COLO668 (cell line): ENCODE data around the gene NDEL1.
"Not testable (repeated sequence)": the region's sequence is repeated elsewhere in the genome, so short reads cannot be mapped to it uniquely, and the experiment has no call there.

Source experiments
- DNase-seq: peaks from one replicate; lab custom pipeline; 2025; ENCODE audit not compliant: unreplicated experiment; lab: John Stamatoyannopoulos, UW

NDEL1 gene

DNA sequence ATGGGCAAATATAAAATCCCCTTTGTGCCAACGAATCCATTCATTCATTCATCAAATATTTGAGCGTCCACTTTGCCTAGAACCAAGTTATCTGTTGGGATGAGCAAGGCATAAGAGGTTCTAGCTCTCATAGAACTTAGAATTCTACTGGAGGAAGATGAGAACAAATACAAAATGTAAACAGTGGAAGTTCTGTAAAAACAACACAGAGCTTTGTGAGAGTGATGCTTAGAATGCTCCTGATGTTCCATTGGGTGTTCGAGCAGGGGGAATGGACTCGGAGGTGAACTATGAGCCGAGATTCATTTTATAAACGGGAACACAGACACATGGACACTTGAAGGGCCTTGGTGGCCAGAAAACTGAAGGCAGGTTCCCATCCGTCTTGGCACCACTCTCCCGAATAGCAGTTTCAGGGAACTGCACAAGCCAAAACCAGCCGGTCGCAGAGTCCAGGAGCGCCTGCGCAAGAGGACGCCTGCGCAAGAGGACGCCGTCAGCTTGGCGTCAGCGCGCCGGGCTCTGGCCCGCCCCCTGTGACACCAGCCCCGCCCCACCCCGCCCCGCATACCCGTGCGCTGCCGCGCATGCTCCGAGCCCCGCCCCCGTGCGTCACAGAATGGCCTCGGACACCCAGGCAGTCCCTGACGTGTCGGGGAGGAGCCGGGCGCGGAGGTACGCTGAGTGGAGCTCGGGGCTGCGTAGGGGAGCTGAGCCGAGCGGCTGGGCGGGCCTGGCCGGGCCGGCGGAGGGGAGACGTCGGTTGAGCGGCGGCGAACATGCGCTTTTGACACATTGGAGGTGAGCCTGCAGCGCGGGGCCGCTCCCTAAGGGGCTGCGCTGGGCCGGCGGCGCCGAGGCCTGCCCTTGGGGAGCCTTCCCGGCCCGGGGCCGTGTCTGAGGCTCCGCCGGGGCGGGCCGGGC lies at the start of gene NDEL1:
Gene NDEL1 (plus strand): TSS at position 640 of the 924 bp plus-strand sequence. CDS start 8,388 bp downstream, outside the sequence.
- peak; percentile 96 for DNase-seq

DNA sequence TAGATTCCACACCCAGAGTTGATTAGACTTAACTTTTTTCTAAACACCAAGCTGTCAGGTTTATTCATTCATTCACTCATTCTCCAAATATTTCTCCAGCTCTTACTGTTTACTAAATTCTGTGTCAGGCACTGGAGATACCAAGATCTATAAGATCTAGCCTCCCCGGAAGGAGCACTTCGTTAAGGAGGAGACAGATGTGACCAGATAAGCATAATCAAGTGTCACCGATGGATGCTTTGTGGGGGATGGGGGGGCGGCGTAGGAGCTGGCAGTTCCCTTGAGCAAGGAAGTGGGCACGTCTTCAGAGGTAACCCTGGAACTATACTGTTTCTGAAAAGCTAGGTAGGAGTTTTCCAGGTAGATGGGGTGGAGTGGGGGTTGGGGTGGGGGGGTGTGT lies 48.8 kb upstream of the NDEL1 start:
- no peak for DNase-seq

GRCh38 chr17:8387914-8388651 lies 47.6 kb upstream of the NDEL1 start:
- no peak for DNase-seq

- no peak for DNase-seq
Observed at GRCh38 chr17:8391711-8392110, 44.0 kb upstream of the NDEL1 start.

DNA sequence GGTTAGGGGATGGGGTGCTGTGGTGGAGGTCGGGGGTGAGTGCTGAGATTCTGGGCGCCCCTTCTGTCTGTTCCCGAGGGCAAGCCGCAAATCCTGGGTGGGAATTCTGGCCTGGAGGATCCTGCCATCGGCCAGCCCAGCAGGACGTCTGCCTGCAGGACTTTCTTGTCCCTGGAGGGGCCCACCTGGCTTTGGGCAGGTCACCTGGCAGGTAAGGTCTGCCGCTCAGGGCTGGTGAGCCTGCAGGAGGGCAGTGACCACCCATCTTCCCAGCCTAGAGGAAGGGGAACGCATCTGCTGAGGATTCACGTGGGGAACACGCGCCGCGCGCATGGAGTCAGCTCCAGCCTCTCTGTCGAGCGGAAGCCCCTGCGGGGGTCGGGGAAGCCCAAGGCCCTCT lies 43.4 kb upstream of the NDEL1 start:
- DNase-seq: no peak

DNA sequence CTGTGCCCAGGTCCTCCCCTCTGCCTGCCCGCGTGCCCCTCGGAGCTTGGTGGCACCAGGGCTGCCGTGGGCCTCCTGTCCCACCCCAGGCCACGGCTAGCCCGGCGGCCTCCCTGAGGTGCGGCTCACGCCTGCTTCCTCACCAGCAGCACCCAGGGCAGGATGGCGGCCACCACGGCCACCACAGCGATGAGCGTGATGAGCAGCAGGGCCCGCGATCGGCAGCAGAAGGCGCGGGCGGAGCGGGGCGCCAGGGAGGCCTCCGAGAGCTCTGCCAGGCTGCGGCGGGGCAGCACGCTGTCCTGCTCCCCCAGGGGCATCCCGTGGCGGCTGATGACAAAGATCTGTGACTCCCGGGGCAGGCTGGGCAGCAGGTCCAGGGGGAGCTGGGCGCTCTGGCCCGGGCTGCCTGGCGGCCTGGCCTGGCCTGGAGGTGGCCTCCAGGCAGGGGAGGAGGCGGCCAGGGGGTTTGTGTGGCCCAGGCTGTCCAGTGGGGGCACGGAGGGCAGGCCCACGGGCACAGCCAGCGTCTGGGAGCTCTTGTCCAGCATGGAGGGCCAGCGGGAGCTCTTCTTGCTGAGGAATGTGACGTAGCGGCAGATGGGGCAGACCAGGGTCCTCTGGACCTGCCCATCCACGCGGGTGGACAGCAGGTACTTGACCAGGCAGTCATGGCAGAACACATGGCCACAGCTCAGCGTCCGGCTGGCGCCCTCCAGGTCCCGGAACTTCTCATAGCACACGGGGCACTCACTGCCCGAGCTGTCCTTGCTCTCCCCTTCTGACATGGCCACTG lies 42.8 kb upstream of the NDEL1 start:
- no peak for DNase-seq

GRCh38 chr17:8393470-8394231 lies 42.0 kb upstream of the NDEL1 start:
- no peak for DNase-seq

GRCh38 chr17:8394497-8394896 lies 41.2 kb upstream of the NDEL1 start:
- DNase-seq: not testable (repeated sequence)

GRCh38 chr17:8397636-8398035 lies 38.0 kb upstream of the NDEL1 start, which contains the start of gene RNF222:
TSS of gene RNF222 (minus strand) at chr17:8397827. CDS start at chr17:8393461, 4,366 bp downstream.
- peak; percentile 18 for DNase-seq

- no peak for DNase-seq
Observed at GRCh38 chr17:8398980-8399379, 36.7 kb upstream of the NDEL1 start.

- no peak for DNase-seq
Observed at GRCh38 chr17:8401107-8401506, 34.6 kb upstream of the NDEL1 start.

DNA sequence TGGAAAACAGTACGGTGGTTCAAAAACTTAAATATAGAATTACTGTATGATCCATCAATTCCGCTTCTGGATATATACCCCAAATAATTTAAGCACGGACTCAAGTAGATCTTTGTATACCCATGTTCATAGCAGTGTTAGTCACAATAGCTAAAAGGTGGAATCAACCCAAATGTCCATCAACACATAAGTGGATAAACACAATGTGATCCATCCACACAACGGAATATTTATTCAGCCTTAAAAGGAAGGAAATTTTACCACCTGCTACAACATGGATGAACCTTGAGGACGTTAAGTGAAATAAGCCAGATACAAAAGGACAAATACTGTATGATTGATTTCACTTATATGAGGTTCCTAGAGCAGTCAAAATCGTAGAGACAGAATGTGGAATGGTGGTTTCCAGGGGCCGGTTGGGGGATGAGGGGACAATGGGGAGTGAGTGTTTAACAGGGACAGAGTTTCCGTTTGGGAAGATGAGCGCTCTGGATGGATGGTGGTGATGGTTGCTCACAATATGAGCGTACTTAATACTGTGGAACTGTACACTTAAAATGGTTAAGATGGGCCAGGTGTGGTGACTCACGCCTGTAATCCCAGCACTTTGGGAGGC lies 32.7 kb upstream of the NDEL1 start:
- no peak for DNase-seq

- peak; percentile 6 for DNase-seq
Observed at GRCh38 chr17:8405499-8406016, 30.1 kb upstream of the NDEL1 start.

DNA sequence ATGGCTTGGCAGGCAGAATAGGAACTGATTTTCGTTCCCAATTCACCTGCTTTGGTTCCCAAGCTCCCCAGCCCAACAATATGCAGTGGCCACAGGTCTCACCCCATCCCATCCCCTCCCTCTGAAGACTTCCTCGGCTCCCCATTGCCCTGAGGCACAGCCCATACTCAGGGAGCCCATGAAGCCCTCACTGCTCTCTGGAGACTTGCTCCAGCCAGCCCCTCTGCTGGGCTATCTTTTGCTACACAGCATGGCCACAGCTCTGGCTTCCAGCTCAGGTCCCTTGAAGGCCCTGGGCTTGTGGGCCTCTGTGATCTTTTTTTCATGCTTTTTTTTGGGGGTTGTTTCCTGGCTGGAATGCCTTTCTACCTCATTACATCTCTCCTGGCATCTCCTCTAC lies 29.5 kb upstream of the NDEL1 start:
- no peak for DNase-seq

- DNase-seq: peak; percentile 15
Observed at GRCh38 chr17:8408371-8408770, 27.3 kb upstream of the NDEL1 start.

DNA sequence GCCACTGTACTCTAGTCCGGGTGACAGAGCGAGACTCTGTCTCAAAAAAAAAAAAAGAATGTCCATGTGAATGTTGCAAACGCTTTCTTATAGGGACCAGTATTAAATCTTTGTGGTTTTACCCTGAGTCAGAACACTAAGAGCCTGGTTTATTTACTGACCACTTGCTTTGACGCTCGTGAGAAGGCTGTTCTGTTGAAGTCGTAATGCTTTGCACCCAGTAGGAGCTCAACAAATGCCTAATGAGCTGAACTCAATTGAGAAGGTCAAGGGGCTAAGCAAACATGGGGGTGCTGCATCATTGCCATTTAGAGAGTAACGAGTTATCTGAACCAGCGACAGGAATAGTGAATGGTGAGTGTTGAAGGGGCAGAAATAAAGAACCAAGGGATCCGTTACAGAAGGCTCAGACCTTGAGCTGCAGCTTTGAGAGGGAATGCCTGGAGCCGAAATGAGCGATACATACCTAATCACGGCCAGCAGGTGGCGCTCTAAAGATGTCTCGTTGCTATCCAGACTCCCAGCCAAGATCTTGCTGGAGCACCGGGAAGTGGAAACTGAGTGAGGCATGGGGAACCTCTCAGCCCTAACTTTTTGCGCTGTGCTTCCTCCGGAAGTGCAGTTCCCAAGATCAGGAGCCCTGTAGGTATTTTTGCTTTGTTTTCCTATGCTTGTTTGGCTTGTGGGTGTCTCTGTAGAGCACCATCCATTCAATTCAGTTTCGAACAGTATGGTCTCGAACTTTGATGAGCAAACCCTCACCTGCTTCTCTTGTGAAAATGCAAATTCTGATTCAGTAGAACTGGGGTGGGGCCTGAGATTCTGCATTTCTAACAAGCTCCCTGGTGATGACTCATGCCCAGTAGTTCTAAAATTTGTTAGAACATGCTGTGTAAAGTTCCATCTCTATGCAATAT lies 25.5 kb upstream of the NDEL1 start:
- DNase-seq: peak; percentile 80

DNA sequence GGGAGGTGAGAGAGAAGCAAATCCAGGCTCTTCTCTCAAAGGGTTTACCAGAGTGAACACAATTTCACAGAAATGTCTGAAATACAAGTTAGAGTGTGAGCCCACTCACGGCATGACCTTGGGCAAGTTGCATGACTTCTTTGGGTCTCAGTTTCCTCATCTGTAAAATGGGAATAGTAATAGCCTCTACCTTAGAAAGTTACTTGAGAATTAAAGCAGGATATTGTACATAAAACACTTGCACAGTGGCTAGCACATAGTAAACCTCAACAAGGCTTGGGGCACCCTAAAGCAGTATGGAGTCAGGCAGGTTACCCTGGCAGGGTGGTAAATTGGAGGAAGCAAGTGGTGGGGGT lies 24.8 kb upstream of the NDEL1 start:
- no peak for DNase-seq

DNA sequence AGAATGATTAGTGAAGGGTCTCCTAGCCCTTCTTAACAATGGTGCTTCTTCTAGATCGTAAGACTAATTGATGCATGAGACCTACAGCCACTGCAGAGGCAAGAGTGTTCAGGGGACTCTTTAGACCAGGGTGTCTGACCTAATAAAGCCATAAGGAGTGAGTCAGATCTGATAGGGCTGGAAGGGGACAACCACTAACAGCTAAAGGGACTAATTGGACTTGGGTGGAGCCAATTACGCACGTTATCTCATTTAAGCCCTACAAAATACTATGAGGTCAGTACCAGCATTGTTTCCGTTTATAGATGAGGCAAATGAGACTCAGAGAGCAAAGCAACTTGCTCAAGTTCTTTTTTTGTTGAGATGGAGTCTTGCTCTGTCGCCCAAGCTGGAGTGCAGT lies 23.6 kb upstream of the NDEL1 start:
- DNase-seq: no peak

- no peak for DNase-seq
Observed at GRCh38 chr17:8413328-8413727, 22.4 kb upstream of the NDEL1 start.
